Breast epithelium (tissue), 4 donors: ENCODE results near the gene ALPK1. TPM values are rescaled to one million over a fixed set of nuclear protein-coding genes. Genes with fewer than 3 reads are reported as not detected.
"Not testable (repeated sequence)": the region's sequence is repeated elsewhere in the genome, so short reads cannot be mapped to it uniquely, and the experiment has no call there.

Source experiments
- DNase-seq, 2 donors: peaks; one replicate each; pipeline ENCODE4 v3.0.0-alpha.2; 2019; ENCODE audit warnings: low spot score in 2 of 2
- H3K27ac ChIP-seq, 2 donors: fragments of 200-600 bp; sonication (generic) in 1 of 2; one replicate each; pipeline ENCODE4 v1.5.1; 2016 to 2019; ENCODE audit warnings: mild to moderate bottlenecking in 1 of 2
- H3K27me3 ChIP-seq, 2 donors: fragments of 200-600 bp; sonication (generic) in 1 of 2; one replicate each; pipeline versions ENCODE4 v1.5.1 to v1.6.0; 2017 to 2019; ENCODE audit warnings: control low read depth in 1 of 2, mild to moderate bottlenecking in 1 of 2
- H3K36me3 ChIP-seq: fragments of 200-600 bp; one replicate; pipeline ENCODE4 v1.5.1; 2019
- H3K4me1 ChIP-seq, 2 donors: fragments of 200-600 bp; sonication (generic); one replicate each; pipeline ENCODE4 v1.5.1; 2016 to 2019; ENCODE audit warnings: control low read depth in 1 of 2
- H3K4me3 ChIP-seq, 3 donors: fragments of 200-600 bp; sonication (generic); 1 replicate in 2 of 3; 2 replicates in 1 of 3; pipeline ENCODE4 v1.5.1; 2016 to 2019; ENCODE audit warnings: mild to moderate bottlenecking in 3 of 3, moderate library complexity in 2 of 3
- H3K9me3 ChIP-seq, 2 donors: fragments of 200-600 bp; sonication (generic) in 1 of 2; one replicate each; pipeline ENCODE4 v1.5.1; 2016 to 2019; ENCODE audit warnings: control low read depth in 1 of 2
- CTCF ChIP-seq, 3 donors: fragments of 450-650 bp; IDR thresholded peaks; one replicate each; pipeline ENCODE4 v1.5.1; 2016 to 2017; ENCODE audit warnings: antibody characterized with exemption in 3 of 3, mild to moderate bottlenecking in 3 of 3, moderate library complexity in 3 of 3
- POLR2A ChIP-seq: fragments of 450-650 bp; IDR thresholded peaks from one replicate; pipeline ENCODE4 v1.6.1; 2016; ENCODE audit warnings: antibody characterized with exemption, mild to moderate bottlenecking, moderate library complexity
- POLR2AphosphoS5 ChIP-seq, 3 donors: sonication (generic); formaldehyde crosslinking; IDR thresholded peaks; one replicate each; pipeline ENCODE4 v1.6.1; 2017; ENCODE audit warnings: antibody characterized with exemption in 3 of 3
- intact Hi-C: fragments of 100-400 bp; cut with DNase I; formaldehyde crosslinking; loops from one replicate; pipeline ENCODE4 v1.15.1; 2023; ENCODE audit warnings: low total_unique reads
- total RNA-seq, 3 donors: library from RNA; depleted of rRNA; stranded (reverse); fragments of >200 nt; gene quantifications; one replicate each; pipeline ENCODE4 v1.1.0, GENCODE V29; 2016

Gene ALPK1
- total RNA-seq, 3 donors from 2014 or later, result 20.5 to 59.3 (median 53.3) TPM

DNA sequence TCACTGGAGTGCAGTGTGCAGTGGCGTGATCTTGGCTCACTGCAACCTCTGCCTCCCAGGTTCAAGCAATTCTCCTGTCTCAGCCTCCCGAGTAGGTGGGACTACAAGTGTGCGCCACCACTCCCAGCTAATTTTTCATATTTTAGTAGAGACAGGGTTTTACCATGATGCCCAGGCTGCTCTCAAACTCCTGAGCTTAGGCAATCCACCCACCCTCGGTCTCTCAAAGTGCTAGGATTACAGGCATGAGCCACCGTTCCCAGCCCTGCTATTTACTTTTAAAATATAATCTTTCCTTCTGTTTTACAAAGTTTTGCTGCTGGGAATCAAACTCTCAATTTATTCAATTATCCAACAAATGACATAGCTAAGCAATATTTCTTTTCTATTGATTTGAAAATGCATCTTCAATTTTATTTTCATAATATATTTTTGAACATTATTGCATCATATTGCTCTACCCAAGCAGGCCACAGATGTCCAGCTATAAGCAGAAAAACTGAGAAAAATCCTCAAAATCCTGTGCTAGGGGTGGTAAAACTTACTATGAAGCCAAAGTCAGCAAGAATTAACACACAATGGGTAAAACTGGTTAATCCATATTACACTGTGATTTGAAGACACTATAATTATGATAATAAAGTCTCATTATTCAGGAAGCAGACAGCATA lies 16.6 kb upstream of the ALPK1 start:
- DNase-seq, result no peak
- Histone ChIP-seq H3K36me3 (no peaks in the 10 kb centered on the region), H3K27ac (no peak overlapping the region), H3K27me3 (no peaks in the 10 kb centered on the region), H3K4me1 (peaks cover 0 to 10% of the 10 kb centered on the region in 2 donors), H3K4me3 (no peak overlapping the region), H3K9me3 (no peaks in the 10 kb centered on the region)
- no peak for TF ChIP-seq POLR2AphosphoS5 (IDR thresholded peaks at IDR 0.05)
- TF ChIP-seq CTCF (IDR thresholded peaks at IDR 0.05), result no peak
- no peak for TF ChIP-seq POLR2A
- intact Hi-C loops, result no loop called here

- H3K27me3 ChIP-seq, H3K9me3 ChIP-seq, H3K27ac ChIP-seq, DNase-seq, H3K36me3 ChIP-seq, intact Hi-C loops, H3K4me1 ChIP-seq, H3K4me3 ChIP-seq: not testable (repeated sequence)
Observed at GRCh38 chr4:112281895-112282398, 15.2 kb upstream of the ALPK1 start.

- Histone ChIP-seq H3K36me3 (no peaks in the 10 kb centered on the region), H3K4me3 (peak overlapping the region in 2 of 3 donors; percentile 6 to 78), H3K9me3 (no peaks in the 10 kb centered on the region), H3K27ac (peak overlapping the region; percentile 17 to 43), H3K27me3 (no peaks in the 10 kb centered on the region), H3K4me1 (peaks cover 0 to 3% of the 10 kb centered on the region in 2 donors)
- intact Hi-C loops, result no loop called here
- no peak for DNase-seq
- TF ChIP-seq POLR2AphosphoS5 (IDR thresholded peaks at IDR 0.05) (no peak), POLR2A (no peak), CTCF (IDR thresholded peaks at IDR 0.05) (no peak)
Observed at GRCh38 chr4:112282860-112283667, 14.1 kb upstream of the ALPK1 start.

GRCh38 chr4:112284166-112284565 lies 13.0 kb upstream of the ALPK1 start:
- no peaks in the 10 kb centered on the region for H3K9me3 ChIP-seq
- no peaks in the 10 kb centered on the region for H3K36me3 ChIP-seq
- no peaks in the 10 kb centered on the region for H3K27me3 ChIP-seq
- peak overlapping the region; percentile 78 to 92 (median 80) for H3K4me3 ChIP-seq
- no peak for DNase-seq
- H3K27ac ChIP-seq, result peak overlapping the region; percentile 90 to 94
- TF ChIP-seq POLR2AphosphoS5 (IDR thresholded peaks at IDR 0.05) (no peak), CTCF (IDR thresholded peaks at IDR 0.05) (no peak), POLR2A (no peak)
- intact Hi-C loops, result no loop called here
- H3K4me1 ChIP-seq, result no peaks in the 10 kb centered on the region

DNA sequence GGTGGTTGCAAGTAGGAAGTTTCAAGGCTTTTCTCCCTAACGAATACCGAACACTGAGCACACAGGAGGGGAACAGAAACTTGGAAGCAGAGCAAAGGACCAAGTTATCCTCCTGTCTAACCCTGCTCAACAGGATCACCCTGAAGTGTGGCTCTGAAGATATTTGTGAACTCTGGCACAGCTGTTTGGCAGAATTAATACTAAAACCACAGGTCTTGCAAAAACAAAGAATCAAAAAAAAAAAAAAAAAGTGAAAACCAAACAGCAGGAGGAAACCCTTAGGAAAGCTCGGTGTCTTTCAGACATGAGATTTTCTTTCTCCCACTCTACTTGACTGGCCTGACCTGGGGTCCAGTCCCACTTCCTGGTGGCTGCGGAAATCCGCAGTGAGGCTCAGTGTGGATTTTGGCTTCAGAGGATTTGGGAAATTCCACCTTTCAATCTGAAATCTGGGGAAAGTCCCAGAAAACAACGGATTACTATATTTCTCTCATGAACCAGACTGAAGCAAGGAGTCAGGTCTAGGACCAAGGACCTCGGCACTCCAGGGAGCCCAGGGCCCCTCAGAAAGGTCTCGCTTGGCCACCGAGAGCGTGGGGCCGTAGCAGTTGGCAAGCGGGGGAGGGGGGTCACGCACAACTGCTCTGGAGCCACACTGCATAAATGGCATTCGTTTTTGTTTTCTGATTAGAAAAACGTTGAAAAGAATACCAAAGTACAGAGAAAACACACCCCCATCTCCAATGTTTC lies 12.3 kb upstream of the ALPK1 start:
- intact Hi-C loops, result no loop called here
- Histone ChIP-seq H3K27me3 (no peaks in the 10 kb centered on the region), H3K36me3 (no peaks in the 10 kb centered on the region), H3K9me3 (no peaks in the 10 kb centered on the region), H3K4me3 (peak overlapping the region; percentile 78 to 92 (median 80)), H3K27ac (peak overlapping the region; percentile 90 to 94), H3K4me1 (no peaks in the 10 kb centered on the region)
- peak in 1 of 3 donors; percentile 7 for TF ChIP-seq POLR2AphosphoS5 (IDR thresholded peaks at IDR 0.05)
- TF ChIP-seq CTCF (IDR thresholded peaks at IDR 0.05), result no peak
- TF ChIP-seq POLR2A, result no peak
- peak in 1 of 2 donors; percentile 47 for DNase-seq
